Neural progenitor cell (in vitro differentiated cells): Measurements from ENCODE around the gene CUL5. TPM values are rescaled to one million over a fixed set of nuclear protein-coding genes. Genes with fewer than 3 reads are reported as not detected.

ENCODE experiments used
- DNase-seq: peaks from one replicate; pipeline ENCODE4 v3.0.0-alpha.2; 2016; ENCODE audit warnings: low spot score
- H2AFZ ChIP-seq: fragments of 200-600 bp; sonication (generic); replicated peaks from 2 replicates; pipeline ENCODE4 v1.6.1; 2016; ENCODE audit warnings: antibody characterized with exemption
- H3F3A ChIP-seq: fragments of 200-600 bp; sonication (generic); 2 replicates; pipeline ENCODE4 v1.6.1; 2016; ENCODE audit warnings: antibody characterized with exemption, low read depth
- H3K27ac ChIP-seq: fragments of 200-600 bp; sonication (generic); 2 replicates; pipeline ENCODE4 v1.5.1; 2016; ENCODE audit warnings: mild to moderate bottlenecking
- H3K27me3 ChIP-seq: fragments of 200-600 bp; sonication (generic); 2 replicates; pipeline ENCODE4 v1.6.1; 2016; ENCODE audit warnings: mild to moderate bottlenecking, moderate library complexity
- H3K36me3 ChIP-seq: fragments of 200-600 bp; sonication (generic); 2 replicates; pipeline ENCODE4 v1.5.1; 2016
- H3K4me1 ChIP-seq: fragments of 200-600 bp; sonication (generic); 2 replicates; pipeline ENCODE4 v1.6.1; 2016; ENCODE audit warnings: mixed run types
- H3K4me2 ChIP-seq: fragments of 200-600 bp; sonication (generic); 2 replicates; pipeline ENCODE4 v1.6.1; 2016
- H3K4me3 ChIP-seq: fragments of 200-600 bp; sonication (generic); 2 replicates; pipeline ENCODE4 v1.5.1; 2016
- H3K79me2 ChIP-seq: fragments of 200-600 bp; sonication (generic); 2 replicates; pipeline ENCODE4 v1.6.1; 2016; ENCODE audit warnings: low read depth
- H3K9ac ChIP-seq: fragments of 200-600 bp; sonication (generic); 2 replicates; pipeline ENCODE4 v1.6.1; 2016
- H3K9me3 ChIP-seq: fragments of 200-600 bp; sonication (generic); 2 replicates; pipeline ENCODE4 v1.5.1; 2016; ENCODE audit warnings: low read depth
- H4K20me1 ChIP-seq: fragments of 200-600 bp; sonication (generic); 2 replicates; pipeline ENCODE4 v1.6.1; 2016; ENCODE audit warnings: low read depth
- H3K27ac Mint-ChIP-seq: 3 replicates; pipeline ENCODE4 v1.8.0; 2021; ENCODE audit warnings: mixed read lengths
- H3K27me3 Mint-ChIP-seq: 2 replicates; pipeline ENCODE4 v1.8.0; 2022; ENCODE audit warnings: low read depth, mild to moderate bottlenecking, inconsistent platforms, moderate library complexity, mixed read lengths; ENCODE audit not compliant: insufficient read depth
- H3K36me3 Mint-ChIP-seq: 3 replicates; pipeline ENCODE4 v1.8.0; 2021; ENCODE audit warnings: mixed read lengths
- H3K4me1 Mint-ChIP-seq: 3 replicates; pipeline ENCODE4 v1.8.0; 2021; ENCODE audit warnings: mixed read lengths
- H3K4me3 Mint-ChIP-seq: 3 replicates; pipeline ENCODE4 v1.8.0; 2021; ENCODE audit warnings: mild to moderate bottlenecking, moderate library complexity, mixed read lengths
- H3K9me3 Mint-ChIP-seq: 3 replicates; pipeline ENCODE4 v1.8.0; 2020; ENCODE audit warnings: mixed read lengths
- CTCF ChIP-seq: fragments of 200-600 bp; sonication (generic); IDR thresholded peaks from 2 replicates; pipeline ENCODE4 v1.5.1; 2017; ENCODE audit warnings: antibody characterized with exemption, mild to moderate bottlenecking
- EZH2 ChIP-seq: fragments of 200-600 bp; sonication (generic); IDR thresholded peaks from 2 replicates; pipeline ENCODE4 v1.6.1; 2017; ENCODE audit warnings: antibody characterized with exemption, mild to moderate bottlenecking, moderate library complexity
- EZH2phosphoT487 ChIP-seq: fragments of 200-600 bp; sonication (generic); IDR thresholded peaks from 2 replicates; pipeline ENCODE4 v1.6.1; 2017; ENCODE audit warnings: antibody characterized with exemption
- small RNA-seq: library from RNA; depleted of rRNA; stranded (forward); fragments of <200 nt; gene quantifications from one replicate; pipeline ENCODE3, GENCODE V24; 2015
- total RNA-seq: library from RNA; depleted of rRNA; stranded (reverse); fragments of >200 nt; gene quantifications from 2 replicates; pipeline ENCODE4 v1.2.3, GENCODE V29; 2015; ENCODE audit warnings: low replicate concordance

Gene CUL5
- total RNA-seq, 1 donor from 2014 or later = 55.1 TPM

- TF ChIP-seq EZH2 (no peak), EZH2phosphoT487 (no peak), CTCF (no peak)
- Histone ChIP-seq H3K4me2 (no peak overlapping the region), H3F3A (no peaks in the 10 kb centered on the region), H2AFZ (no peak overlapping the region), H3K4me1 (no peaks in the 10 kb centered on the region), H3K27me3 (no peaks in the 10 kb centered on the region), H3K9ac (no peak overlapping the region), H3K4me3 (no peak overlapping the region), H3K27ac (no peak overlapping the region), H3K79me2 (no peaks in the 10 kb centered on the region), H3K9me3 (no peaks in the 10 kb centered on the region), H4K20me1 (no peaks in the 10 kb centered on the region), H3K36me3 (peaks cover 10% of the 10 kb centered on the region)
- Mint-ChIP-seq H3K27ac (no peak overlapping the region), H3K4me3 (no peak overlapping the region), H3K27me3 (no peaks in the 10 kb centered on the region), H3K36me3 (peaks cover 16% of the 10 kb centered on the region), H3K4me1 (no peaks in the 10 kb centered on the region), H3K9me3 (no peaks in the 10 kb centered on the region)
- DNase-seq = no peak
Measured at GRCh38 chr11:108148556-108148955, 139.9 kb downstream of the CUL5 start.

- peaks cover 9% of the 10 kb centered on the region for H3K36me3 Mint-ChIP-seq
- Histone ChIP-seq H3K9me3 (no peaks in the 10 kb centered on the region), H3K79me2 (no peaks in the 10 kb centered on the region), H3K4me1 (no peaks in the 10 kb centered on the region), H3K4me2 (no peak overlapping the region), H3F3A (no peaks in the 10 kb centered on the region), H3K9ac (no peak overlapping the region), H2AFZ (no peak overlapping the region), H3K27me3 (no peaks in the 10 kb centered on the region), H3K27ac (no peak overlapping the region), H4K20me1 (no peaks in the 10 kb centered on the region), H3K36me3 (peaks cover 8% of the 10 kb centered on the region), H3K4me3 (no peak overlapping the region)
- H3K27me3 Mint-ChIP-seq = no peaks in the 10 kb centered on the region
- TF ChIP-seq EZH2 (no peak), CTCF (no peak), EZH2phosphoT487 (no peak)
- DNase-seq = no peak
- no peak overlapping the region for H3K27ac Mint-ChIP-seq
- H3K4me1 Mint-ChIP-seq = no peaks in the 10 kb centered on the region
- H3K9me3 Mint-ChIP-seq = no peaks in the 10 kb centered on the region
- no peak overlapping the region for H3K4me3 Mint-ChIP-seq
Measured at GRCh38 chr11:108154591-108154990, 145.9 kb downstream of the CUL5 start.

Small RNA genes lying within 50 kb of the gene (small RNA-seq; reads per million reads assigned to genes)
- gene RF00019 = not detected

Other genes starting within 250 kb of the CUL5 start
- 9.8 and 10.3 TPM in 2 replicates for gene SLC35F2, start 150.1 kb upstream of the CUL5 start, total RNA-seq
- 8.9 and 13.2 TPM in 2 replicates for gene RAB39A, start 80.5 kb upstream of the CUL5 start, total RNA-seq
- 37.6 and 50.9 TPM in 2 replicates for gene ACAT1, start 112.7 kb downstream of the CUL5 start, total RNA-seq
- gene NPAT, start 213.7 kb downstream of the CUL5 start, total RNA-seq = 20.8 and 39.2 TPM in 2 replicates
- 66.5 and 105 TPM in 2 replicates for gene ATM, start 214.2 kb downstream of the CUL5 start, total RNA-seq